ENCODE data around the gene ISL2. TPM values are rescaled to one million over a fixed set of nuclear protein-coding genes. Genes with fewer than 3 reads are reported as not detected.

ISL2 gene
- total RNA-seq, 4 donors from 2014 or later = 1.3 to 1.4 TPM; not detected in 2

GRCh38 chr15:76382987-76383728 is 46.6 kb downstream of the ISL2 start:
- in situ Hi-C loops (cut with MboI; ENCODE audit: low pct_ligation_motif_present in 1 of 4, low pct_unique_long_range_greater_than_20kb in 1 of 4, low sequenced_read_pairs in 3 of 4) (no loop called here), intact Hi-C loops (cut with DNase I; ENCODE audit: low total_unique reads) (no loop called here)
- Histone ChIP-seq H3K36me3 (no peaks in the 10 kb centered on the region), H3K27ac (no peak overlapping the region), H3K4me1 (no peaks in the 10 kb centered on the region), H3K4me3 (no peak overlapping the region), H3K27me3 (no peaks in the 10 kb centered on the region), H3K9me3 (no peaks in the 10 kb centered on the region)
- TF ChIP-seq POLR2A (IDR thresholded peaks at IDR 0.05) = no peak
- TF ChIP-seq POLR2AphosphoS5 (IDR thresholded peaks at IDR 0.05) = no peak
- TF ChIP-seq EP300 (IDR thresholded peaks at IDR 0.05; ENCODE audit: low read depth) = no peak
- no peak for TF ChIP-seq CTCF (IDR thresholded peaks at IDR 0.05)
- DNase-seq = no peak
- 81 to 86% methylated on average over 2 of the region's 2 CpGs for WGBS, 2 donors (ENCODE audit: low coverage in 1 of 2)

- DNase-seq = no peak
- Histone ChIP-seq H3K4me1 (no peaks in the 10 kb centered on the region), H3K4me3 (no peak overlapping the region), H3K27ac (no peak overlapping the region), H3K36me3 (no peaks in the 10 kb centered on the region), H3K9me3 (no peaks in the 10 kb centered on the region), H3K27me3 (no peaks in the 10 kb centered on the region)
- in situ Hi-C loops (cut with MboI; ENCODE audit: low pct_ligation_motif_present in 1 of 4, low pct_unique_long_range_greater_than_20kb in 1 of 4, low sequenced_read_pairs in 3 of 4) = no loop called here
- TF ChIP-seq EP300 (IDR thresholded peaks at IDR 0.05; ENCODE audit: low read depth) = no peak
- no peak for TF ChIP-seq POLR2A (IDR thresholded peaks at IDR 0.05)
- TF ChIP-seq POLR2AphosphoS5 (IDR thresholded peaks at IDR 0.05) = no peak
- no peak for TF ChIP-seq CTCF (IDR thresholded peaks at IDR 0.05)
- intact Hi-C loops (cut with DNase I; ENCODE audit: low total_unique reads) = no loop called here
- WGBS, 2 donors (ENCODE audit: low coverage in 1 of 2) = 95 to 100% methylated on average over 2 of the region's 2 CpGs
Measured at GRCh38 chr15:76384409-76384808, 47.8 kb downstream of the ISL2 start.

GRCh38 chr15:76386178-76386577 is 49.6 kb downstream of the ISL2 start:
- WGBS, 2 donors (ENCODE audit: low coverage in 1 of 2) = 73 to 94% methylated on average over 2 of the region's 2 CpGs

GRCh38 chr15:76386926-76387325 is 50.4 kb downstream of the ISL2 start:
- intact Hi-C loops (cut with DNase I; ENCODE audit: low total_unique reads) (no loop called here), in situ Hi-C loops (cut with MboI; ENCODE audit: low pct_ligation_motif_present in 1 of 4, low pct_unique_long_range_greater_than_20kb in 1 of 4, low sequenced_read_pairs in 3 of 4) (no loop called here)
- H3K27me3 ChIP-seq = no peaks in the 10 kb centered on the region
- no peak overlapping the region for H3K4me3 ChIP-seq
- WGBS, 2 donors (ENCODE audit: low coverage in 1 of 2) = 92 to 98% methylated on average over 2 of the region's 2 CpGs
- H3K36me3 ChIP-seq = no peaks in the 10 kb centered on the region
- H3K27ac ChIP-seq = no peak overlapping the region
- no peaks in the 10 kb centered on the region for H3K9me3 ChIP-seq
- DNase-seq = no peak
- H3K4me1 ChIP-seq = no peaks in the 10 kb centered on the region
- TF ChIP-seq EP300 (IDR thresholded peaks at IDR 0.05; ENCODE audit: low read depth) = no peak
- no peak for TF ChIP-seq POLR2AphosphoS5 (IDR thresholded peaks at IDR 0.05)
- no peak for TF ChIP-seq CTCF (IDR thresholded peaks at IDR 0.05)
- TF ChIP-seq POLR2A (IDR thresholded peaks at IDR 0.05) = no peak

More at GRCh38 chr15:76386178-76386577, 49.6 kb downstream of the ISL2 start:
- Histone ChIP-seq H3K36me3 (no peaks in the 10 kb centered on the region), H3K4me1 (no peaks in the 10 kb centered on the region), H3K27ac (no peak overlapping the region), H3K9me3 (no peaks in the 10 kb centered on the region), H3K27me3 (no peaks in the 10 kb centered on the region), H3K4me3 (no peak overlapping the region)
- in situ Hi-C loops (cut with MboI; ENCODE audit: low pct_ligation_motif_present in 1 of 4, low pct_unique_long_range_greater_than_20kb in 1 of 4, low sequenced_read_pairs in 3 of 4) (no loop called here), intact Hi-C loops (cut with DNase I; ENCODE audit: low total_unique reads) (no loop called here)
- DNase-seq = no peak
- TF ChIP-seq CTCF (IDR thresholded peaks at IDR 0.05) (no peak), EP300 (IDR thresholded peaks at IDR 0.05; ENCODE audit: low read depth) (no peak), POLR2AphosphoS5 (IDR thresholded peaks at IDR 0.05) (no peak)
